Mammary epithelial cell (primary cell): ENCODE data around the gene MBD4.

Source experiments
- CTCF ChIP-seq, 2 donors: IDR thresholded peaks in 1 of 2; conservative IDR thresholded peaks in 1 of 2; 2 replicates each; pipeline ENCODE4 v1.5.1; 2011 to 2012; ENCODE audit warnings: inconsistent platforms in 2 of 2, low read length in 2 of 2, mild to moderate bottlenecking in 2 of 2, control low read depth in 1 of 2, low read depth in 1 of 2; ENCODE audit not compliant: insufficient read depth in 1 of 2; ENCODE audit errors: extremely low read depth in 1 of 2
- EZH2 ChIP-seq: IDR thresholded peaks from 2 replicates; pipeline ENCODE4 v1.6.1; 2012; ENCODE audit warnings: low read length, inconsistent platforms, borderline replicate concordance

GRCh38 chr3:129415378-129415777 lies 24.4 kb downstream of the MBD4 start:
- TF ChIP-seq CTCF (conservative IDR thresholded peaks at IDR 0.05 in 1 of 2, IDR thresholded peaks at IDR 0.05 in 1 of 2; ENCODE audit: extremely low read depth in 1 of 2, insufficient read depth in 1 of 2, low read depth in 1 of 2, low read length in 2 of 2): no peak
- TF ChIP-seq EZH2: no peak
